LNCAP (cell line): Measurements from ENCODE around the gene SPTBN5.

ENCODE experiments used
- CTCF ChIP-seq: fragments of 450-650 bp; IDR thresholded peaks from 2 replicates; pipeline ENCODE4 v1.5.1; 2017; ENCODE audit warnings: mild to moderate bottlenecking

Gene SPTBN5

GRCh38 chr15:41856716-41857115, 37.1 kb downstream of the SPTBN5 start:
- no peak for TF ChIP-seq CTCF

- no peak for TF ChIP-seq CTCF
Measured at GRCh38 chr15:41856262-41856661, 37.6 kb downstream of the SPTBN5 start.

GRCh38 chr15:41855261-41855961, 38.4 kb downstream of the SPTBN5 start:
- TF ChIP-seq CTCF, result no peak

GRCh38 chr15:41854443-41854842, 39.4 kb downstream of the SPTBN5 start:
- no peak for TF ChIP-seq CTCF

GRCh38 chr15:41853831-41854230, 40.0 kb downstream of the SPTBN5 start:
- no peak for TF ChIP-seq CTCF

- no peak for TF ChIP-seq CTCF
Measured at GRCh38 chr15:41852736-41853590, 40.9 kb downstream of the SPTBN5 start.

GRCh38 chr15:41851755-41852370, 42.0 kb downstream of the SPTBN5 start:
- TF ChIP-seq CTCF, result no peak
